ENCODE results near the gene SPRR4. TPM values are rescaled to one million over a fixed set of nuclear protein-coding genes. Genes with fewer than 3 reads are reported as not detected.

Gene SPRR4, protein sequence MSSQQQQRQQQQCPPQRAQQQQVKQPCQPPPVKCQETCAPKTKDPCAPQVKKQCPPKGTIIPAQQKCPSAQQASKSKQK
- total RNA-seq (2022) = not detected in 2 replicates
- Bru-seq, nascent RNA = not detected
- BruChase-seq, experiment 1, labeled RNA remaining after a 6-hour chase = not detected
- not detected for BruChase-seq, experiment 2, labeled RNA remaining after a 2-hour chase
- long read RNA-seq = 0 reads

DNA sequence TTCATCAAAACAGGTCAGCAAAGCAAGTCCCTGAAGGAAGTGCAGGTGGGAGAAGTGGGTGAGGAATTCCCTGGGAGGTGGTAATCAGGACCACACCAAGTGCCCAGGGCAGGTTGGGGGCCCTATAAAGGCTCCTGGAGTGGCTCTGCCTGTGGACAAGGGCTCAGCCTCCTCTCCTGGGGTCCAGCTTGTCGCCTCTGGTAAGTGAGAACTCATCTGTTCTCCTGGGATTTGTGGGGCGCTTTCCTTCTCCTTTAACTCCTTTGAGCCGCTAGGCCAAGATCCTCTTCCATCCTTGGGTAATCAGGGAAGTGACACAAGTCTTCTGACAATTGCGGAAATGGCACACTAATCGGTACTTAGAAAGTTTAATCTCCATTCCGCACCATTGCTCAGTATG is at the start of gene SPRR4:
SPRR4 (plus strand) TSS at position 154 of the 400 bp plus-strand sequence. CDS start 1,243 bp downstream, outside the sequence.
- Mint-ChIP-seq H3K27me3 (ENCODE audit: insufficient read depth, unreplicated experiment) (no peaks in the 10 kb centered on the region), H3K27ac (ENCODE audit: low read depth, unreplicated experiment) (no peak within 1 kb of the TSS), H3K4me1 (ENCODE audit: insufficient read depth, unreplicated experiment) (peaks cover 21% of the 10 kb centered on the region), H3K4me3 (ENCODE audit: unreplicated experiment) (no peak within 1 kb of the TSS), H3K9me3 (ENCODE audit: unreplicated experiment) (no peaks in the 10 kb centered on the region), H3K36me3 (ENCODE audit: insufficient read depth, unreplicated experiment) (no peaks in the 10 kb centered on the region)
- intact Hi-C loops (cut with micrococcal nuclease) = no loop called here
- POLR2A ChIA-PET = interaction anchor here (0.8 to 1.2 kb wide), 2 partner anchors 38 to 128 kb away, joined by 3 read pairs; no protein-coding TSS in a partner anchor
- CTCF ChIA-PET = no interaction called here
- BruUV-seq (replicated peaks) = no TSS peak
- DNase-seq (ENCODE audit: unreplicated experiment) = no peak
- TF ChIP-seq, protein P1, sequence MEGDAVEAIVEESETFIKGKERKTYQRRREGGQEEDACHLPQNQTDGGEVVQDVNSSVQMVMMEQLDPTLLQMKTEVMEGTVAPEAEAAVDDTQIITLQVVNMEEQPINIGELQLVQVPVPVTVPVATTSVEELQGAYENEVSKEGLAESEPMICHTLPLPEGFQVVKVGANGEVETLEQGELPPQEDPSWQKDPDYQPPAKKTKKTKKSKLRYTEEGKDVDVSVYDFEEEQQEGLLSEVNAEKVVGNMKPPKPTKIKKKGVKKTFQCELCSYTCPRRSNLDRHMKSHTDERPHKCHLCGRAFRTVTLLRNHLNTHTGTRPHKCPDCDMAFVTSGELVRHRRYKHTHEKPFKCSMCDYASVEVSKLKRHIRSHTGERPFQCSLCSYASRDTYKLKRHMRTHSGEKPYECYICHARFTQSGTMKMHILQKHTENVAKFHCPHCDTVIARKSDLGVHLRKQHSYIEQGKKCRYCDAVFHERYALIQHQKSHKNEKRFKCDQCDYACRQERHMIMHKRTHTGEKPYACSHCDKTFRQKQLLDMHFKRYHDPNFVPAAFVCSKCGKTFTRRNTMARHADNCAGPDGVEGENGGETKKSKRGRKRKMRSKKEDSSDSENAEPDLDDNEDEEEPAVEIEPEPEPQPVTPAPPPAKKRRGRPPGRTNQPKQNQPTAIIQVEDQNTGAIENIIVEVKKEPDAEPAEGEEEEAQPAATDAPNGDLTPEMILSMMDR (IDR thresholded peaks at IDR 0.05; ENCODE audit: unreplicated experiment) = no peak

DNA sequence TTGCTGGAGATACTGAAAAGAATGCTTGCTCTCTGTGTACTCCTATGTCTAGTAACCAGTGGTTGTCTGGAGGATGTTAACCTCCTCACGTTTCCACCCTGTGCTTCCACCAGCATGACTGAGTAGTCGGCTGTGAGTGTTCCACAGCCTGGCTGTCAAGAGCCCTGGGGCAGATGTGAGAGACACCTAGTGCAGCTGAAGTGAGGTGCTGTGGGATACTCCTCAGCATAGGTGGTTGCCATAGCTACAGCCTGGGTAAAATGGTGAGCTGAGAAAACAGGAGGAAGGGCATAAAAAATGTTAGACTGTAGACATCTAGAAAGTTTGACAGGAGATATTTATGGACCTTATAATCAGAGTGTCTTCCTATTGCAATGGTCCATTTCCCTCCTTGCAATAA is 46.3 kb upstream of the SPRR4 start:
- Mint-ChIP-seq H3K36me3 (ENCODE audit: insufficient read depth, unreplicated experiment) (no peaks in the 10 kb centered on the region), H3K27me3 (ENCODE audit: insufficient read depth, unreplicated experiment) (no peaks in the 10 kb centered on the region), H3K9me3 (ENCODE audit: unreplicated experiment) (no peaks in the 10 kb centered on the region), H3K27ac (ENCODE audit: low read depth, unreplicated experiment) (no peak overlapping the region), H3K4me3 (ENCODE audit: unreplicated experiment) (no peak overlapping the region), H3K4me1 (ENCODE audit: insufficient read depth, unreplicated experiment) (peaks cover 11% of the 10 kb centered on the region)
- BruUV-seq (replicated peaks) = no TSS peak
- intact Hi-C loops (cut with micrococcal nuclease) = no loop called here
- ChIA-PET CTCF (interaction anchor here (0.7 to 6.0 kb wide), 6 partner anchors 51 to 268 kb away, joined by 3 to 186 read pairs (median 9); no protein-coding TSS in a partner anchor), POLR2A (interaction anchor here (0.6 to 1.2 kb wide), 2 partner anchors 36 to 55 kb away, joined by 3 read pairs; no protein-coding TSS in a partner anchor)
- peak; percentile 36 for DNase-seq (ENCODE audit: unreplicated experiment)
- TF ChIP-seq, protein P1 (IDR thresholded peaks at IDR 0.05; ENCODE audit: unreplicated experiment) = no peak

DNA sequence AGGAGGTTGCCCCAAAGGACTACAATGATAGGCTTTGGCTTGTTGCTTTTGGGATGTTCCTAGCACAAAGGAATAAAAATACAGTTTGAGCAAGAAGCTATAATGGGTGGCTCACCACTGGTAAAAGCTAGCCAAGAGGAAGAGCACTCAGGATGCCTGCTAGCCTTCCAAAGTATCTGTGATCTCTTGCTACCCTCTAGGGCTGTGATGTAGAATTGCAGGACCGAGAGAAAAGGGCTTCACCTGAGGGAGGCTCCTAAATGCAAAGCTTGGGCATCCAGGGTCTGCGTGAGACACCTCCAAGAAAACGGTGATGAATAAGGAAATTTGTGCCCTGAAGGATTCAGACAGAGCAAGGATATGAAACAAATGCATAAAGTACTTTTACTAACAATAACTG is 44.4 kb upstream of the SPRR4 start:
- intact Hi-C loops (cut with micrococcal nuclease) = loop anchor here (1.0 to 5.0 kb wide), 6 partner anchors 55 to 296 kb away; no protein-coding TSS in a partner anchor
- TF ChIP-seq, protein P1 (IDR thresholded peaks at IDR 0.05; ENCODE audit: unreplicated experiment) = peak; percentile 98
- Mint-ChIP-seq H3K27me3 (ENCODE audit: insufficient read depth, unreplicated experiment) (no peaks in the 10 kb centered on the region), H3K27ac (ENCODE audit: low read depth, unreplicated experiment) (no peak overlapping the region), H3K4me1 (ENCODE audit: insufficient read depth, unreplicated experiment) (peaks cover 11% of the 10 kb centered on the region), H3K9me3 (ENCODE audit: unreplicated experiment) (no peaks in the 10 kb centered on the region), H3K36me3 (ENCODE audit: insufficient read depth, unreplicated experiment) (no peaks in the 10 kb centered on the region), H3K4me3 (ENCODE audit: unreplicated experiment) (no peak overlapping the region)
- no TSS peak for BruUV-seq (replicated peaks)
- CTCF ChIA-PET = interaction anchor here (0.6 to 6.0 kb wide), 78 partner anchors 8 to 1120 kb away, joined by 3 to 186 read pairs (median 4); partner anchors contain the start of genes PRR9, SMCP and SPRR2D
- DNase-seq (ENCODE audit: unreplicated experiment) = peak; percentile 82
- POLR2A ChIA-PET = interaction anchor here (0.6 to 2.0 kb wide), 13 partner anchors 28 to 336 kb away, joined by 3 to 15 read pairs (median 4); no protein-coding TSS in a partner anchor

DNA sequence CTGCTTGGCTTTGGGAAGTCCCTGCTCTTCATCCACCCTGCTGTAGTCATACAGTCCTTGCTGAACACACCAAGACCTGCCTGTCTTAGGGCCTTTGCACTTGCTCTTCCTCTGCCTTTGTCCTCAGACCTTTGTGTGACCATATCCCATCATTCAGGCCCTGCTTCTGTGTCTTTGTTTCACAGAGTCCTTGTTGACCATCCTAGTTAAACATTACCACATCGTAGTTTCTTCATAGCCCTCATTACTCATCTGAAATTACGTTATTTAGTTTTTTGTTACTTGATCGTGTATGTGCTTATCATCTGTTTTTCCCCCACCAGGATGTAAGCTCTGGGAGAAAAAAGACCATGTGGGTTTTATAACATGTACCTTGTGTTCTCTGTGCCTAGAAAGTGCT is 41.8 kb upstream of the SPRR4 start:
- Mint-ChIP-seq H3K4me3 (ENCODE audit: unreplicated experiment) (no peak overlapping the region), H3K4me1 (ENCODE audit: insufficient read depth, unreplicated experiment) (peaks cover 29% of the 10 kb centered on the region), H3K27ac (ENCODE audit: low read depth, unreplicated experiment) (peak overlapping the region; percentile 23), H3K36me3 (ENCODE audit: insufficient read depth, unreplicated experiment) (no peaks in the 10 kb centered on the region), H3K27me3 (ENCODE audit: insufficient read depth, unreplicated experiment) (no peaks in the 10 kb centered on the region), H3K9me3 (ENCODE audit: unreplicated experiment) (no peaks in the 10 kb centered on the region)
- DNase-seq (ENCODE audit: unreplicated experiment) = peak; percentile 63
- BruUV-seq (replicated peaks) = no TSS peak
- POLR2A ChIA-PET = interaction anchor here (0.6 to 1.8 kb wide), 10 partner anchors 13 to 559 kb away, joined by 3 to 13 read pairs (median 3); no protein-coding TSS in a partner anchor
- TF ChIP-seq, protein P1 (IDR thresholded peaks at IDR 0.05; ENCODE audit: unreplicated experiment) = no peak
- CTCF ChIA-PET = interaction anchor here (0.8 to 3.6 kb wide), 11 partner anchors 9 to 470 kb away, joined by 3 to 34 read pairs (median 4); no protein-coding TSS in a partner anchor
- intact Hi-C loops (cut with micrococcal nuclease) = loop anchor here (5.0 kb wide), 2 partner anchors 161 to 294 kb away; no protein-coding TSS in a partner anchor
